K562 (cell line): Measurements from ENCODE around the gene GATA2. TPM values are rescaled to one million over a fixed set of nuclear protein-coding genes. Genes with fewer than 3 reads are reported as not detected.
A peak's percentile ranks its signal among the peaks of the same experiment; 100 is the strongest.

Experiments used
- ATAC-seq: fragments of 200-7000 bp; cut with Tn5 transposase; 3 replicates; pipeline ENCODE4 v1.9.1; 2020; ENCODE audit warnings: moderate library complexity
- BruUV-seq: library from RNA; stranded (reverse); fragments of 400-500 nt; replicated peaks from 2 replicates; lab custom pipeline; 2021; lab: Mats Ljungman, UMichigan
- CTCF ChIA-PET: fragments of 300-600 bp; formaldehyde crosslinking; extraction: SDS; loops from one replicate; lab custom pipeline; 2021; ENCODE audit warnings: low intra/inter-chr PET ratio; lab: Yijun Ruan, JAX
- POLR2A ChIA-PET: fragments of 300-600, 350-650 bp; sonication (Branson Sonifier 250); formaldehyde crosslinking; extraction: SDS; loops from one replicate; lab custom pipeline; 2021; ENCODE audit warnings: antibody characterized with exemption, inconsistent platforms; lab: Yijun Ruan, JAX
- DNase-seq, 4 experiments: peaks; one replicate each; pipeline versions ENCODE4 v3.0.0 to v3.0.0-alpha.2; 2011 to 2018; ENCODE audit warnings: low spot score in 3 of 4, mixed read lengths in 3 of 4; ENCODE audit errors: extremely low read depth in 1 of 4
- FAIRE-seq: peaks from 2 replicates; lab custom pipeline; 2011; peaks lifted over from hg19 to GRCh38; lab: Jason Lieb, UNC
- H2AFZ ChIP-seq: 2 replicates; pipeline ENCODE4 v1.6.0; 2011; ENCODE audit warnings: low read depth, low read length, control low read depth, inconsistent platforms
- H3K27ac ChIP-seq: fragments of 200-600 bp; 3 replicates; pipeline ENCODE4 v1.8.0; 2011; ENCODE audit warnings: low read depth, mild to moderate bottlenecking, control low read depth, inconsistent platforms, low read length, moderate library complexity, mixed read lengths; ENCODE audit errors: extremely low read depth
- H3K27me3 ChIP-seq, 2 experiments: fragments of 300-600 bp in 1 of 2; 2 replicates in 1 of 2; 3 replicates in 1 of 2; pipeline versions ENCODE4 v1.6.0 to v1.8.0; 2011; ENCODE audit warnings: inconsistent platforms in 2 of 2, low read length in 2 of 2, mild to moderate bottlenecking in 1 of 2, mixed read lengths in 1 of 2, moderate library complexity in 1 of 2; ENCODE audit not compliant: control insufficient read depth in 2 of 2, insufficient read depth in 2 of 2
- H3K36me3 ChIP-seq: fragments of 300-600 bp; 3 replicates; pipeline ENCODE4 v1.8.0; 2011; ENCODE audit warnings: mild to moderate bottlenecking, low read length, inconsistent platforms; ENCODE audit not compliant: control insufficient read depth, insufficient read depth
- H3K4me1 ChIP-seq, 2 experiments: fragments of 200-600 bp in 1 of 2; replicated peaks in 1 of 2; 2 replicates in 1 of 2; 3 replicates in 1 of 2; pipeline versions ENCODE4 v1.5.1 to v1.8.0; 2011; ENCODE audit warnings: inconsistent platforms in 2 of 2, low read length in 2 of 2, mild to moderate bottlenecking in 1 of 2, mixed read lengths in 1 of 2, moderate library complexity in 1 of 2; ENCODE audit not compliant: control insufficient read depth in 2 of 2, insufficient read depth in 2 of 2
- H3K4me2 ChIP-seq: 2 replicates; pipeline ENCODE4 v1.6.1; 2011; ENCODE audit warnings: low read length, control low read depth, inconsistent platforms, mixed read lengths; ENCODE audit not compliant: insufficient read depth
- H3K4me3 ChIP-seq: fragments of 200-600 bp; sonication (generic), shearing (Covaris generic); 2 replicates; pipeline ENCODE4 v1.5.1; 2016; ENCODE audit warnings: control low read depth, inconsistent platforms
- H3K79me2 ChIP-seq: fragments of 200-600 bp; 3 replicates; pipeline ENCODE4 v1.8.0; 2011; ENCODE audit warnings: low read length, inconsistent platforms; ENCODE audit not compliant: control insufficient read depth, insufficient read depth
- H3K9ac ChIP-seq, 2 experiments: 2 replicates each; pipeline versions ENCODE4 v1.6.0 to v1.6.1; 2011; ENCODE audit warnings: low read depth in 2 of 2, low read length in 2 of 2, control low read depth in 1 of 2, inconsistent platforms in 1 of 2, mild to moderate bottlenecking in 1 of 2, mixed read lengths in 1 of 2; ENCODE audit not compliant: insufficient read depth in 1 of 2
- H3K9me1 ChIP-seq: one replicate; pipeline ENCODE4 v1.6.0; 2011; ENCODE audit warnings: inconsistent platforms, mild to moderate bottlenecking, low read length, moderate library complexity; ENCODE audit not compliant: control insufficient read depth, insufficient read depth
- H3K9me3 ChIP-seq: replicated peaks from 2 replicates; pipeline ENCODE4 v1.5.1; 2011; ENCODE audit warnings: low read depth, low read length, inconsistent platforms; ENCODE audit not compliant: control insufficient read depth, insufficient read depth
- H4K20me1 ChIP-seq: replicated peaks from 2 replicates; pipeline ENCODE4 v1.6.1; 2011; ENCODE audit warnings: low read length, inconsistent platforms, mixed read lengths; ENCODE audit not compliant: control insufficient read depth, insufficient read depth
- CEBPB ChIP-seq: fragments of 450-650 bp; IDR thresholded peaks from 2 replicates; pipeline ENCODE4 v1.6.1; 2016; ENCODE audit warnings: missing genetic modification characterization, missing compliant biosample characterization
- KDM5B ChIP-seq: fragments of 200-600 bp; sonication (generic); IDR thresholded peaks from 2 replicates; pipeline ENCODE4 v1.6.1; 2012; ENCODE audit warnings: low read depth, mild to moderate bottlenecking, moderate library complexity, low read length, control low read depth, inconsistent platforms; ENCODE audit not compliant: insufficient replicate concordance
- KLF16 ChIP-seq: IDR thresholded peaks from 2 replicates; pipeline ENCODE4 v1.6.1; 2016; ENCODE audit warnings: antibody characterized with exemption
- MAFF ChIP-seq: IDR thresholded peaks from 2 replicates; pipeline ENCODE4 v1.6.1; 2012; ENCODE audit warnings: low read length, improper control_type of control experiment
- NFRKB ChIP-seq: fragments of 450-650 bp; IDR thresholded peaks from 2 replicates; pipeline ENCODE4 v1.6.1; 2016; ENCODE audit warnings: low read depth
- POLR2A ChIP-seq: fragments of 450-650 bp; conservative IDR thresholded peaks from 2 replicates; pipeline ENCODE4 v1.6.1; 2016
- SMAD3 ChIP-seq: fragments of 450-650 bp; formaldehyde crosslinking; conservative IDR thresholded peaks from 2 replicates; pipeline ENCODE4 v1.4.0; 2020; ENCODE audit warnings: mild to moderate bottlenecking
- WGBS: fragments of 100-300 bp; shearing (Covaris generic); methylation state at CpG from one replicate; pipeline ENCODE4 v1.1.6; 2016; ENCODE audit warnings: low coverage, mixed read lengths; ENCODE audit not compliant: insufficient coverage; ENCODE audit errors: missing lambda C conversion rate; 5-methylcytosine and 5-hydroxymethylcytosine counted together
- in situ Hi-C: fragments of 300-500 bp; cut with MboI; formaldehyde crosslinking; loops from 4 replicates; pipeline ENCODE4 v1.15.0; 2018; ENCODE audit warnings: inconsistent platforms, mixed read lengths
- intact Hi-C: fragments of 100-400 bp; cut with micrococcal nuclease; formaldehyde crosslinking; loops from 2 replicates; pipeline ENCODE4 v1.14.2; 2022
- polyA plus RNA-seq, 8 experiments: library from polyadenylated mRNA; depleted of rRNA in 4 of 8; stranded (reverse) in 5 of 8; unstranded in 3 of 8; fragments of >200 nt; fragmentation: Nextera tagmentation in 2 of 8; fragmentation: Illumina TruSeq in 1 of 8; extraction: Ambion mirVana in 2 of 8; extraction: Trizol in 1 of 8; gene quantifications; 2 replicates each; pipeline versions ENCODE4 v1.2.1 to v1.2.3, GENCODE V29; 2011 to 2014; ENCODE audit warnings: inconsistent platforms in 1 of 8, missing spikeins in 1 of 8
- total RNA-seq, 7 experiments: library from RNA; depleted of rRNA in 6 of 7; stranded (reverse); fragments of >200 nt in 6 of 7; fragmentation: Illumina TruSeq in 2 of 7; extraction: Trizol in 2 of 7; gene quantifications; 2 replicates each; pipeline versions ENCODE4 v1.2.1 to v1.2.3, GENCODE V29; 2011 to 2021; ENCODE audit warnings: low replicate concordance in 1 of 7
- TF ChIP-seq, protein P1 (sequence below): IDR thresholded peaks from 2 replicates; pipeline ENCODE4 v1.6.1; 2016; ENCODE audit warnings: missing genetic modification characterization, missing compliant biosample characterization
- TF ChIP-seq, protein P2 (sequence below): sonication (generic); formaldehyde crosslinking; IDR thresholded peaks from 2 replicates; pipeline ENCODE4 v1.8.1; 2023; ENCODE audit warnings: mild to moderate bottlenecking, missing genetic modification reagents
- TF ChIP-seq, protein P3 (sequence below): IDR thresholded peaks from 2 replicates; pipeline ENCODE4 v1.6.1; 2011; ENCODE audit warnings: borderline replicate concordance, low read depth, mild to moderate bottlenecking, moderate library complexity, low read length; ENCODE audit not compliant: insufficient read depth, poor library complexity, severe bottlenecking
- TF ChIP-seq, protein P4 (sequence below), 3 experiments: IDR thresholded peaks in 2 of 3; conservative IDR thresholded peaks in 1 of 3; 2 replicates each; pipeline ENCODE4 v1.5.1; 2011 to 2012; ENCODE audit warnings: low read length in 3 of 3, mild to moderate bottlenecking in 3 of 3, control low read depth in 2 of 3, improper control_type of control experiment in 1 of 3, inconsistent platforms in 1 of 3, low read depth in 1 of 3, mixed read lengths in 1 of 3, moderate library complexity in 1 of 3; ENCODE audit not compliant: insufficient read depth in 2 of 3

The GATA2 gene
- total and polyA plus RNA-seq, 9 of the 15 experiments (the other 6 are each of a cell fraction or from before 2014, with no cell fraction given), result 8.5 to 218 (median 50.8) TPM

DNA sequence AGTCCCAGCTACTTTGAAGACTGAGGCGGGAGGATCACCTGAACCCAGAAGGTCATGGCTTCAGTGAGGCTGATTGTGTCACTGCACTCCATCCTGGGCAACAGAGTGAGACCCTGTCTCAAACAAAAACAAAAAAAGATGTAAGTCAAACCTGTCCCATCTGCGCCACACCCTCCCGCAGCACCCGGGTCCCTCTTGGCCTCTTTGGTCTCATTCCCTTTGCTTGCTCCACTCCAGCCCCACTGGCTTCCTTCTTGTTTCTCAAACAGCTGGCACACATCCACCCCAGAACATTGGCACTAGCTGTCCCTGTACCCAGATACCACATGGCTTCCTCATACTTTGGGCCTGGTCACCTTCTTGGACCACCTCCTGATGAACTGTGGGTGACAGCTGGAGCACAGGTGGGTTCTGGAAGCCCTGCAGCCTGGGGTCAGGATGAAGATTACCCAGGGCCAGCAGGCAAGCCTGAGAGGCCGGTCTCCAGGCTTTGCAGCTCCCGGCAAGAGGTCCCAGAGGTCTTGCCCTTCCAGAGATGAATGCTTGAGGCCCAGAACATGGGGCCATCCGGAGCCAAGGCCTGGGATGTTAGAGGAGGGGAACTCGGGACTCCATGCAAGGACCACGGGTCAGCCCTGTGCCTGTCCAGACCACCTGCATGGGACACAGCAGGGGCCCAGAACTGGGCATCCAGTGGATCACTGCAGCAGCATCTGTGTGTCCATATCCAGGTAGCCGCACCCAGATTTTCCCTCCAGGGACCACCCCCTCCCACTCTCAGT lies 10.9 kb upstream of the GATA2 start (continued):
- TF ChIP-seq, protein P1, sequence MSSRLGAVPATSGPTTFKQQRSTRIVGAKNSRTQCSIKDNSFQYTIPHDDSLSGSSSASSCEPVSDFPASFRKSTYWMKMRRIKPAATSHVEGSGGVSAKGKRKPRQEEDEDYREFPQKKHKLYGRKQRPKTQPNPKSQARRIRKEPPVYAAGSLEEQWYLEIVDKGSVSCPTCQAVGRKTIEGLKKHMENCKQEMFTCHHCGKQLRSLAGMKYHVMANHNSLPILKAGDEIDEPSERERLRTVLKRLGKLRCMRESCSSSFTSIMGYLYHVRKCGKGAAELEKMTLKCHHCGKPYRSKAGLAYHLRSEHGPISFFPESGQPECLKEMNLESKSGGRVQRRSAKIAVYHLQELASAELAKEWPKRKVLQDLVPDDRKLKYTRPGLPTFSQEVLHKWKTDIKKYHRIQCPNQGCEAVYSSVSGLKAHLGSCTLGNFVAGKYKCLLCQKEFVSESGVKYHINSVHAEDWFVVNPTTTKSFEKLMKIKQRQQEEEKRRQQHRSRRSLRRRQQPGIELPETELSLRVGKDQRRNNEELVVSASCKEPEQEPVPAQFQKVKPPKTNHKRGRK (tag), result no peak
- TF ChIP-seq KDM5B (peak; percentile 24), SMAD3 (CRISPR knock-in tag) (no peak)
- TF ChIP-seq, protein P2, sequence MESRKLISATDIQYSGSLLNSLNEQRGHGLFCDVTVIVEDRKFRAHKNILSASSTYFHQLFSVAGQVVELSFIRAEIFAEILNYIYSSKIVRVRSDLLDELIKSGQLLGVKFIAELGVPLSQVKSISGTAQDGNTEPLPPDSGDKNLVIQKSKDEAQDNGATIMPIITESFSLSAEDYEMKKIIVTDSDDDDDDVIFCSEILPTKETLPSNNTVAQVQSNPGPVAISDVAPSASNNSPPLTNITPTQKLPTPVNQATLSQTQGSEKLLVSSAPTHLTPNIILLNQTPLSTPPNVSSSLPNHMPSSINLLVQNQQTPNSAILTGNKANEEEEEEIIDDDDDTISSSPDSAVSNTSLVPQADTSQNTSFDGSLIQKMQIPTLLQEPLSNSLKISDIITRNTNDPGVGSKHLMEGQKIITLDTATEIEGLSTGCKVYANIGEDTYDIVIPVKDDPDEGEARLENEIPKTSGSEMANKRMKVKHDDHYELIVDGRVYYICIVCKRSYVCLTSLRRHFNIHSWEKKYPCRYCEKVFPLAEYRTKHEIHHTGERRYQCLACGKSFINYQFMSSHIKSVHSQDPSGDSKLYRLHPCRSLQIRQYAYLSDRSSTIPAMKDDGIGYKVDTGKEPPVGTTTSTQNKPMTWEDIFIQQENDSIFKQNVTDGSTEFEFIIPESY, result peak; percentile 67
- TF ChIP-seq, all 486 proteins: peak for 5

DNA sequence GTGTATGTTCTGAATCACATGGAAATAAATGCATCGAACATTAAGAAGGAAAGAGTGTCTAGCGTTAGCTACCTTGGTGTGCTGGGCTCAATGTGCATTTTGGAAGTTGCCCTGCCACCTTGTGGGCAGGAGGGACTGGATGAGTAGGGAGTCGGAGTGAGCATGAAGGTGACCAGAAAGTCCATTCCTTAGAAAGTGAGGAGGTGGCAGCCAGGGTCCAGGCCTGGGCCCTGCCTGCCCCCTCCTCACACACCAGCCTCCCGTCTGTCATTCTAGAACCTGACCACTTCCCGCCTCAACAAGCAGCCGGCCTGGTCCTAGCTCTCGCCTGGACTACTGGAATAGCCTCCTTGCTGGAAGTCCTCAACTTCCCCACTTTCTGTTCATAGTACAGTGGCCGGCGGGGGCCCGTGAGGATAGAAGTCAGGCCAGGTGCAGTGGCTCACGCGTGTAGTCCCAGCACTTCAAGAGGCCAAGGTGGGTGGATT lies 10.2 kb upstream of the GATA2 start:
- BruUV-seq, result no TSS peak
- in situ Hi-C loops, result no loop called here
- H4K20me1 ChIP-seq, result no peaks in the 10 kb centered on the region
- FAIRE-seq, result peak; percentile 69
- H3K27ac ChIP-seq, result no peak overlapping the region
- H3K4me1 ChIP-seq, result peaks cover 15 to 27% of the 10 kb centered on the region in 2 experiments; a peak in 4 of 5 replicates
- DNase-seq, result peak in 1 of 4 experiments; percentile 47
- ChIA-PET POLR2A (interaction anchor here (0.7 to 1.2 kb wide), 2 partner anchors 13 to 16 kb away, joined by 3 to 5 read pairs; no protein-coding TSS in a partner anchor), CTCF (no interaction called here)
- peaks cover 14% of the 10 kb centered on the region; the same call in 2 of the 3 replicates for H3K36me3 ChIP-seq
- WGBS, result 87% methylated on average over 12 of the region's 12 CpGs
- peaks cover 3% of the 10 kb centered on the region; the same call in 1 of the 3 replicates for H3K79me2 ChIP-seq
- no peak overlapping the region for H3K4me2 ChIP-seq
- H3K9me3 ChIP-seq, result peaks cover 6% of the 10 kb centered on the region
- peaks cover 5% of the 10 kb centered on the region for H3K9me1 ChIP-seq
- H2AFZ ChIP-seq, result no peak overlapping the region
- no peak overlapping the region for H3K9ac ChIP-seq
- no peaks in the 10 kb centered on the region for H3K27me3 ChIP-seq
- H3K4me3 ChIP-seq, result no peak overlapping the region
- intact Hi-C loops, result loop anchor here (5.0 kb wide), 1 partner anchor 44 kb away; no protein-coding TSS in a partner anchor
- ATAC-seq, result peak; percentile 32; the same call in 2 of the 3 replicates
- TF ChIP-seq, protein P3, sequence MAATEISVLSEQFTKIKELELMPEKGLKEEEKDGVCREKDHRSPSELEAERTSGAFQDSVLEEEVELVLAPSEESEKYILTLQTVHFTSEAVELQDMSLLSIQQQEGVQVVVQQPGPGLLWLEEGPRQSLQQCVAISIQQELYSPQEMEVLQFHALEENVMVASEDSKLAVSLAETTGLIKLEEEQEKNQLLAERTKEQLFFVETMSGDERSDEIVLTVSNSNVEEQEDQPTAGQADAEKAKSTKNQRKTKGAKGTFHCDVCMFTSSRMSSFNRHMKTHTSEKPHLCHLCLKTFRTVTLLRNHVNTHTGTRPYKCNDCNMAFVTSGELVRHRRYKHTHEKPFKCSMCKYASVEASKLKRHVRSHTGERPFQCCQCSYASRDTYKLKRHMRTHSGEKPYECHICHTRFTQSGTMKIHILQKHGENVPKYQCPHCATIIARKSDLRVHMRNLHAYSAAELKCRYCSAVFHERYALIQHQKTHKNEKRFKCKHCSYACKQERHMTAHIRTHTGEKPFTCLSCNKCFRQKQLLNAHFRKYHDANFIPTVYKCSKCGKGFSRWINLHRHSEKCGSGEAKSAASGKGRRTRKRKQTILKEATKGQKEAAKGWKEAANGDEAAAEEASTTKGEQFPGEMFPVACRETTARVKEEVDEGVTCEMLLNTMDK, result peak; percentile 48
- TF ChIP-seq, protein P4, sequence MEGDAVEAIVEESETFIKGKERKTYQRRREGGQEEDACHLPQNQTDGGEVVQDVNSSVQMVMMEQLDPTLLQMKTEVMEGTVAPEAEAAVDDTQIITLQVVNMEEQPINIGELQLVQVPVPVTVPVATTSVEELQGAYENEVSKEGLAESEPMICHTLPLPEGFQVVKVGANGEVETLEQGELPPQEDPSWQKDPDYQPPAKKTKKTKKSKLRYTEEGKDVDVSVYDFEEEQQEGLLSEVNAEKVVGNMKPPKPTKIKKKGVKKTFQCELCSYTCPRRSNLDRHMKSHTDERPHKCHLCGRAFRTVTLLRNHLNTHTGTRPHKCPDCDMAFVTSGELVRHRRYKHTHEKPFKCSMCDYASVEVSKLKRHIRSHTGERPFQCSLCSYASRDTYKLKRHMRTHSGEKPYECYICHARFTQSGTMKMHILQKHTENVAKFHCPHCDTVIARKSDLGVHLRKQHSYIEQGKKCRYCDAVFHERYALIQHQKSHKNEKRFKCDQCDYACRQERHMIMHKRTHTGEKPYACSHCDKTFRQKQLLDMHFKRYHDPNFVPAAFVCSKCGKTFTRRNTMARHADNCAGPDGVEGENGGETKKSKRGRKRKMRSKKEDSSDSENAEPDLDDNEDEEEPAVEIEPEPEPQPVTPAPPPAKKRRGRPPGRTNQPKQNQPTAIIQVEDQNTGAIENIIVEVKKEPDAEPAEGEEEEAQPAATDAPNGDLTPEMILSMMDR (IDR thresholded peaks at IDR 0.05 in 2 of 3, conservative IDR thresholded peaks at IDR 0.05 in 1 of 3; ENCODE audit: insufficient read depth in 2 of 3, low read depth in 1 of 3, low read length in 3 of 3), result peak in 2 of 3 experiments; percentile 32 to 34; a peak in 3 of 6 replicates
- TF ChIP-seq CEBPB (no peak), MAFF (no peak), KLF16 (peak; percentile 16; the same call in 1 of the 2 replicates), POLR2A (0 out of 2 replicates have a peak, but pooled peaks have one; percentile 18), NFRKB (no peak)
